Skeletal muscle satellite cell (primary cell): Measurements from ENCODE around the gene SIRT6.
"Not testable (repeated sequence)": the region's sequence is repeated elsewhere in the genome, so short reads cannot be mapped to it uniquely, and the experiment has no call there.

Experiments used
- H3K27me3 ChIP-seq: 2 replicates; pipeline ENCODE4 v1.7.0; 2013; ENCODE audit warnings: low read length; ENCODE audit not compliant: control insufficient read depth, insufficient read depth
- H3K36me3 ChIP-seq: 2 replicates; pipeline ENCODE4 v1.7.0; 2013; ENCODE audit warnings: mild to moderate bottlenecking, control low read depth, low read length; ENCODE audit not compliant: insufficient read depth
- H3K4me1 ChIP-seq: 2 replicates; pipeline ENCODE4 v1.7.0; 2013; ENCODE audit warnings: low read length; ENCODE audit not compliant: control insufficient read depth, insufficient read depth
- H3K4me2 ChIP-seq: 2 replicates; pipeline ENCODE4 v1.7.0; 2013; ENCODE audit warnings: mild to moderate bottlenecking, low read length
- H3K4me3 ChIP-seq: 2 replicates; pipeline ENCODE4 v1.7.0; 2013; ENCODE audit warnings: low read length
- H3K9ac ChIP-seq: 2 replicates; pipeline ENCODE4 v1.7.0; 2013; ENCODE audit warnings: mild to moderate bottlenecking, low read depth, low read length, moderate library complexity
- H3K9me3 ChIP-seq: replicated peaks from 2 replicates; pipeline ENCODE4 v1.7.0; 2013; ENCODE audit warnings: mild to moderate bottlenecking, control low read depth, low read length

The SIRT6 gene

GRCh38 chr19:4144666-4145249, 37.6 kb downstream of the SIRT6 start:
- peaks cover 9% of the 10 kb centered on the region for H3K27me3 ChIP-seq
- H3K9ac ChIP-seq: no peak overlapping the region
- H3K4me3 ChIP-seq: no peak overlapping the region
- no peaks in the 10 kb centered on the region for H3K9me3 ChIP-seq
- peaks cover 8% of the 10 kb centered on the region for H3K4me1 ChIP-seq
- no peaks in the 10 kb centered on the region for H3K36me3 ChIP-seq
- H3K4me2 ChIP-seq: no peak overlapping the region

GRCh38 chr19:4142916-4143315, 39.4 kb downstream of the SIRT6 start:
- not testable (repeated sequence) for H3K4me1 ChIP-seq

GRCh38 chr19:4140237-4140711, 42.1 kb downstream of the SIRT6 start:
- Histone ChIP-seq H3K4me2 (peak overlapping the region; percentile 5), H3K4me3 (no peak overlapping the region)

More at GRCh38 chr19:4142916-4143315, 39.4 kb downstream of the SIRT6 start:
- not testable (repeated sequence) for H3K4me3 ChIP-seq, H3K9me3 ChIP-seq, H3K9ac ChIP-seq, H3K36me3 ChIP-seq, H3K4me2 ChIP-seq, H3K27me3 ChIP-seq

GRCh38 chr19:4139614-4140236, 42.6 kb downstream of the SIRT6 start:
- Histone ChIP-seq H3K36me3 (no peaks in the 10 kb centered on the region), H3K27me3 (no peaks in the 10 kb centered on the region), H3K9me3 (no peaks in the 10 kb centered on the region), H3K4me2 (peak overlapping the region; percentile 5), H3K9ac (no peak overlapping the region), H3K4me3 (no peak overlapping the region), H3K4me1 (peaks cover 3% of the 10 kb centered on the region)

More at GRCh38 chr19:4140237-4140711, 42.1 kb downstream of the SIRT6 start:
- H3K36me3 ChIP-seq: no peaks in the 10 kb centered on the region
- no peaks in the 10 kb centered on the region for H3K9me3 ChIP-seq
- peaks cover 3% of the 10 kb centered on the region for H3K4me1 ChIP-seq
- no peak overlapping the region for H3K9ac ChIP-seq
- H3K27me3 ChIP-seq: no peaks in the 10 kb centered on the region

- no peak overlapping the region for H3K4me3 ChIP-seq
- no peak overlapping the region for H3K9ac ChIP-seq
- peaks cover 3% of the 10 kb centered on the region for H3K4me1 ChIP-seq
- H3K36me3 ChIP-seq: no peaks in the 10 kb centered on the region
- no peaks in the 10 kb centered on the region for H3K9me3 ChIP-seq
- no peaks in the 10 kb centered on the region for H3K27me3 ChIP-seq
- H3K4me2 ChIP-seq: no peak overlapping the region
These were observed 43.9 kb downstream of the SIRT6 start for GRCh38 chr19:4138445-4138844.

GRCh38 chr19:4136680-4137088, 45.7 kb downstream of the SIRT6 start:
- no peak overlapping the region for H3K9ac ChIP-seq

GRCh38 chr19:4135386-4135785, 47.0 kb downstream of the SIRT6 start:
- H3K4me3 ChIP-seq, H3K9ac ChIP-seq, H3K9me3 ChIP-seq, H3K36me3 ChIP-seq, H3K4me2 ChIP-seq, H3K27me3 ChIP-seq: not testable (repeated sequence)
- peaks cover 19% of the 10 kb centered on the region for H3K4me1 ChIP-seq

More at GRCh38 chr19:4136680-4137088, 45.7 kb downstream of the SIRT6 start:
- H3K27me3 ChIP-seq: no peaks in the 10 kb centered on the region
- H3K9me3 ChIP-seq: no peaks in the 10 kb centered on the region
- peaks cover 6% of the 10 kb centered on the region for H3K4me1 ChIP-seq
- no peak overlapping the region for H3K4me2 ChIP-seq
- no peaks in the 10 kb centered on the region for H3K36me3 ChIP-seq
- no peak overlapping the region for H3K4me3 ChIP-seq

- peaks cover 20% of the 10 kb centered on the region for H3K4me1 ChIP-seq
- no peak overlapping the region for H3K9ac ChIP-seq
- no peaks in the 10 kb centered on the region for H3K36me3 ChIP-seq
- no peaks in the 10 kb centered on the region for H3K9me3 ChIP-seq
- H3K4me2 ChIP-seq: no peak overlapping the region
- no peaks in the 10 kb centered on the region for H3K27me3 ChIP-seq
- no peak overlapping the region for H3K4me3 ChIP-seq
These were observed 48.0 kb downstream of the SIRT6 start for GRCh38 chr19:4134351-4134750.

GRCh38 chr19:4130744-4131438, 51.5 kb downstream of the SIRT6 start:
- Histone ChIP-seq H3K4me3 (peak overlapping the region; percentile 25), H3K27me3 (no peaks in the 10 kb centered on the region), H3K9ac (peak overlapping the region; percentile 74), H3K4me2 (peak overlapping the region; percentile 57), H3K4me1 (peaks cover 20% of the 10 kb centered on the region), H3K9me3 (no peaks in the 10 kb centered on the region), H3K36me3 (no peaks in the 10 kb centered on the region)

- not testable (repeated sequence) for H3K4me2 ChIP-seq, H3K9me3 ChIP-seq, H3K9ac ChIP-seq, H3K36me3 ChIP-seq, H3K4me3 ChIP-seq, H3K27me3 ChIP-seq
- peaks cover 24% of the 10 kb centered on the region for H3K4me1 ChIP-seq
These were observed 53.3 kb downstream of the SIRT6 start for GRCh38 chr19:4129050-4129449.

- not testable (repeated sequence) for H3K4me2 ChIP-seq, H3K27me3 ChIP-seq, H3K36me3 ChIP-seq, H3K9me3 ChIP-seq, H3K4me3 ChIP-seq, H3K9ac ChIP-seq
- peaks cover 28% of the 10 kb centered on the region for H3K4me1 ChIP-seq
These were observed 55.0 kb downstream of the SIRT6 start for GRCh38 chr19:4127322-4127721.
